ENCODE measurements around the gene HEG1.

DNA sequence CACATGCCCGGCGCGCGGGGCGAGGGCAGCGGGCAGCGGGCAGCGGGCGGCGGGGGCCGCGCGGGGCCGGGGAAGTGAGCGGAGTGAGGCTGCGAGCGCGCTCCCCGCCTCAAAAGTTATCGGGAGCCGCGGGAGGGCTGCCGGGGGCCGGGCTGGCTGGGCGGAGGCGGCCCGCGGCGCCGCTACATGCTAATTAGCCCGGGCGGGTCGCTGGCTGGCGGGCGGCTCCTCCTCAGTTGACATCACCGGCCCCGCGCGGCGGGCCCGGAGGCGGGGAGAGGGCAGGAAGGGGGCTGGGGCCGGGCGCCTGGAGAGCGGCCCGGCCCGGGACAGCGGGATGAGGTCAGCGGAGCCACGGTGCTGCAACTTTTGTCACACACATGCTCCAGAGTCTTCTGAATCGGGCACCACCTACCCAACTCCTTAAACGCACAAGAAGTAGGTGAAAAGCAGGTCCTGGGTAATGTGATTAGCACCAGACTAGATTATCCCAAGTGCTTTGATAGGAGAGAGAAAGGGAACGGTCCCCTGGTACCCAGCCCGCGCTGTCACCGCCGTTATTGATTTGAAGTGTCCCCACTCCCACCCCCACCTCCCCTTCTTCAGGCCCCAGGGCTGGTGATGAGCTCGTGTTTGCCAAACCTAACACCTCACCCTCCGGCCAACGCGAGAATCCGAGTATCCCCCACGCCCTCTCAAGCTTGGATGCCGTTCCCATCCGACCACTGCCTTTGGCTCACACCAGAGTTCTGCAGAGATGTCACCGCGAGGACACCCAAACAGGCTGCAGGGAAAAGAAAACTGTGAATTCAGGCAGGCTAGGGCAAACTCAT lies at the start of gene HEG1:
- no peak for TF ChIP-seq CTCF (IDR thresholded peaks at IDR 0.05)
- peak; percentile 77 to 85 for TF ChIP-seq POLR2A (IDR thresholded peaks at IDR 0.05)
- TF ChIP-seq POLR2AphosphoS5 (IDR thresholded peaks at IDR 0.05), result peak; percentile 54

Measured in gastroesophageal sphincter (tissue), 3 donors.